NT2/D1 (cell line): ENCODE measurements around the gene CNTROB.

Source experiments
- SUZ12 ChIP-seq: IDR thresholded peaks from 2 replicates; pipeline ENCODE4 v1.6.1; 2011; ENCODE audit not compliant: insufficient read length, insufficient read depth; ENCODE audit errors: extremely low read depth
- ZNF274 ChIP-seq: IDR thresholded peaks from 2 replicates; pipeline ENCODE4 v1.6.1; 2011; ENCODE audit warnings: mild to moderate bottlenecking, low read depth, low read length

DNA sequence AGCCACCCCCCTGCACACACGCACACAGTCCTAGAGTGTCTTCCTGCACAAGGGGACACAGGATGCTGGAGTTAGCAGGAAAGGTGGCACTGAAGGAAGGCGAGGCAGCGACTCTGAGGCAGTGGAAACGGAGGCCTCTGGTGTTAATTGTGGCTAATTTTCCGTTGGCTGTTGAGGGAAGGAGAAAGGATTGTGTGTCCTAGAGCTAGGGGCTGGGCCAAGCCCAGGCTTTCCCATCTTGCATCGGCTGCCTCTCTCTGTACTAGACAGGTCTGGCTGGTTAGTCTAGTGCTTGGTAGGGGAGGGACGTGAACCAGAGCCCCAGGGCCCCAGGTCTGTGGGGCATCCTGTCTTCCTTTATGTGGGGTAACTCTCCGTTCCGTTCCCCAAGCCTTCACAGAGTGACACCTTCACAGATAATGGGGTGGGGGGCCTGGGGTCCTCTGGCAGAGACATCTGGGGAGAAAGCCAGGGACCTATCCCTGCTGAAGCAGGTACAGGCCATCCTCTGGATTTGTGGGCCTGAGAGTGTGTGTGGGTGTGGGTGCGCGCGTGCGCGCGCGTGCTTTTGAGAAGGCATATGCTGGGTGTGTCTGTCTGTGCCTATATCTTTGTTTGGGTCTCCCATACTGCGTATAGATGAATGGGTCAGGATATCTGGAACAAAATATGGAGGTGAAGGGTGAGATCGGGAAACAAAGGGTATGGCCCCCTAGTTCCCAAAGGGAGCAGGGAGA is 43.7 kb upstream of the CNTROB start, which contains the start of gene CHD3:
- TF ChIP-seq ZNF274: no peak
- TF ChIP-seq SUZ12: no peak
